HG03135 (cell line): ENCODE data around the gene CRYBG2.

ENCODE experiments used
- ATAC-seq: cut with Tn5 transposase; IDR thresholded peaks from one replicate; pipeline ENCODE4 v1.9.1; 2021; ENCODE audit warnings: mild to moderate bottlenecking, moderate library complexity; ENCODE audit not compliant: unreplicated experiment

The CRYBG2 gene

GRCh38 chr1:26282401-26282918 is 71.5 kb downstream of the CRYBG2 start:
- no peak for ATAC-seq

- ATAC-seq: no peak
Measured at GRCh38 chr1:26281971-26282370, 72.0 kb downstream of the CRYBG2 start.

GRCh38 chr1:26281091-26281958 is 72.6 kb downstream of the CRYBG2 start:
- no peak for ATAC-seq

GRCh38 chr1:26280333-26281042 is 73.4 kb downstream of the CRYBG2 start:
- ATAC-seq: no peak

GRCh38 chr1:26279456-26280332 is 74.2 kb downstream of the CRYBG2 start, which contains the start of gene SH3BGRL3:
TSS of gene SH3BGRL3 (plus strand) at chr1:26280086. CDS start at chr1:26280156, 70 bp downstream.
- peak; percentile 43 for ATAC-seq

- no peak for ATAC-seq
Measured at GRCh38 chr1:26278724-26279455, 75.0 kb downstream of the CRYBG2 start.

- ATAC-seq: no peak
Measured at GRCh38 chr1:26278303-26278702, 75.6 kb downstream of the CRYBG2 start.

GRCh38 chr1:26277719-26278118 is 76.2 kb downstream of the CRYBG2 start:
- no peak for ATAC-seq

GRCh38 chr1:26277261-26277661 is 76.7 kb downstream of the CRYBG2 start:
- no peak for ATAC-seq

- no peak for ATAC-seq
Measured at GRCh38 chr1:26276432-26276838, 77.5 kb downstream of the CRYBG2 start.

GRCh38 chr1:26275580-26276431 is 78.1 kb downstream of the CRYBG2 start:
- peak; percentile 41 for ATAC-seq

GRCh38 chr1:26274801-26275425 is 79.0 kb downstream of the CRYBG2 start:
- no peak for ATAC-seq
